GM04504 (cell line): ENCODE data around the gene ACOT11.
"Not testable (repeated sequence)": the region's sequence is repeated elsewhere in the genome, so short reads cannot be mapped to it uniquely, and the experiment has no call there.

ENCODE experiments used
- DNase-seq: peaks from one replicate; pipeline ENCODE4 v3.0.0-alpha.2; 2012; ENCODE audit warnings: low read depth

ACOT11 gene

DNA sequence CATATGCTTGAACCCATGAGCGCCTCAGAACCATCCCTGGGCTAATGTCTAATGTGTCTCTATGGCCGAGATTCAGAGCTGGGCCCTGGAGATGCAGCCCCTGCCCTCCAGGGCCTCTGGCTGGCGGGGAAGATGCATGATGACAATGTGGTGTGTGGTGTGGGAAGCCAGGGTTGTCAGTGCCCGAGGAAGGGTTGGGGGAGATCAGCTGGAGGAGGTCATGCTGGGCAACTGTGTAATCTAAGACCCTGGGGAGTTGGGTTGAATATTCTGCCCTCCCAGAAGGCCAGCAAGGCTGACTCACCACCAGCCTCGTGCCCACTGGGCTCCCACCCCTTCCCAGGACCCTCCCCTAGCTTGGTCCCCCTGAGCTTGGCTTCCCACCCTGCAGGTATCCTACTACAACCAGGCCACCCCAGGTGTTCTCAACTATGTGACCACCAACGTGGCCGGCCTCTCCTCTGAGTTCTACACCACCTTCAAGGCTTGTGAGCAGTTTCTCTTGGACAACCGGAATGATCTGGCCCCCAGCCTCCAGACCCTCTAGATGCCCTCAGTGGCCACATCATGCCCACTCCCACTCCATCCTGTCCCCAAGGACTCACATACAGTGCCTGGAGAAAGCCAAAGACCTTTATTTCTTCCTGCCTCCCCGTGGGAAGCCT is 60.7 kb downstream of the ACOT11 start:
- no peak for DNase-seq

GRCh38 chr1:54609301-54609921 is 61.4 kb downstream of the ACOT11 start:
- DNase-seq = no peak

- no peak for DNase-seq
Measured at GRCh38 chr1:54610048-54610447, 62.0 kb downstream of the ACOT11 start.

DNA sequence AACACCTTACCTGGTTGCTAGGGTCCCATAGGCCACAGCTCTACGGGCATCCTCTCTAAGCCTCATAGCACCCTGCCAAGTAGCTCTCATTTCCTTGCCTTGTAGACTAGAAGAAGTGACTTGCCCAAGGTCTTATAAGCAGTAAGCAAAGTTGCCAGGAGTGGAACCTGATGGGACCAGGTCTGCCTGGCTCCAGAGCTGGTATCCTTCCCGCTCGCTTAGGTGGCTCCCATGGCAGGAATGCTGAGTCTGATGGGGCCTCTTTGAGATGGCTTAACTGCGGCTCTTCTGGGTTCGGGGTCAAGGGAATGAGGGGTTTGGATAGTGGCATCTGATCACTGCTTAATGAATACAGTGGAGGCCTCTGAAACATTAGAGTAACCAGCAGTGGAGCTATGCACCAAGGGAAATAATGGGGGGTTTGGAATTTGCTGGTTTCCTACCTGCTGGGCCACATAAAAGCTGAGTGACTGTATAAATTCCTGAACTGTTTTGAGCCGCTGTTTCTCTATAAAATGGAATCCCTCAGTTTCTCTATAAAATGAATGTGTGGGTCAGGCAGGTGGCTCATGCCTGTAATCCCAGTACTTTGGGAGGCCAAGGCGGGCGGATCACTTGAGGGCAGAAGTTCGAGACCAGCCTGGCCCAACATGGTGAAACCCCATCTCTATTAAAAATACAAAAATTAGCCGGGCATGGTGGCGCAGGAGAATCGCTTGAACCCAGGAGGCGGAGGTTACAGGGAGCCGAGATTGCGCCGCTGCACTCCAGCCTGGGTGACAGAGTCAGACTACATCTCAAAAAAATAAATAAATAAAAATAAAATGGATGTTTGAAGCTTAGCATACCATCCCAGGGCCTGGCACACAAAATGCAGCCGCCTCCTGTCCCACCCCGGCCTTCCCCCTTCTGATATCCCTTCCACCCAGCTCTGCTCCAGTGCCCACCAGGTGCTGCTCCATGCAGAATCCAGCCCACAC is 62.9 kb downstream of the ACOT11 start:
- no peak for DNase-seq

GRCh38 chr1:54611621-54612020 is 63.6 kb downstream of the ACOT11 start:
- DNase-seq = no peak

GRCh38 chr1:54614024-54614423 is 66.0 kb downstream of the ACOT11 start:
- no peak for DNase-seq

DNA sequence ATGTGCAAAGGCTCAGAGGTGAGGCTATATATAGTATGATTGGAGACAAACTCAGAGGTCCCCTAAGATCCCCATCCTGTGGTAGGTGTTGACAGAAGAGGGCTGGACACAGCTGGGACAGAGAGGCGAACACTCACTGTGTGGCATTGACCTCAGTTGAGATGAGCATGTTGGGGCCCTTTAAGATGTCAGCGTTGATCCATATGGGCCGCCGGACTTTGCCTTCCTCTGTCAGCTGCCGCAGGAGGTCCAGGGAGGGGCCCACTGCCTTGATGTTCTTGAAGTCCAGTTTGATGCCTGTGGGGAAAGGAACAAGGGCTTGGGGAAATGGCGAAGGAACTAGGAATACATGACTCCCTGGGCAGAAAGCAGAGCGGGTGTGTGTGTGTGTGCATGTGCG is 66.5 kb downstream of the ACOT11 start:
- DNase-seq = no peak

- no peak for DNase-seq
Measured at GRCh38 chr1:54615531-54616279, 67.7 kb downstream of the ACOT11 start.

DNA sequence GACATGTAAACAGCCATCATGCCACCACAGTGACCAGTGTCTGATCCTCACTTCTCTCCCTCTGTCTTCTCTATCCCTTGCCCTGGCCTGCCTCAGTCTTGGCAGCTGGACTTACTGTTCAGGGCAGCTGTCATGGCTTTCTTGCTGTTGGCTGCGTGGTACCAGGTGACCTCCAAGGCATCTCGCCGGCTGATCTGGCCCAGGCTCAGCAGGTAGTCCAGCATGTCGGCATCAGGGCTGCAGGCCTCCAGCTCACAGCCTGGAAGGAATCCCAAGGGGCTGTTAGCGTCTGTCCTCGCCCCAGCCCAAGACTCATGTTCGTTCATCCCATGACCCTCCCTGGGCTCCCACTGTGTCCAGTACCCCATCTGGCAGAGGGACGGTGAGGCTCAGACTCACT is 71.7 kb downstream of the ACOT11 start:
- no peak for DNase-seq

- no peak for DNase-seq
Measured at GRCh38 chr1:54623216-54624007, 75.4 kb downstream of the ACOT11 start, which contains the start of gene FAM151A. FAM151A (minus strand) TSS chr1:54623525; CDS start chr1:54623395, 130 bp downstream.

DNA sequence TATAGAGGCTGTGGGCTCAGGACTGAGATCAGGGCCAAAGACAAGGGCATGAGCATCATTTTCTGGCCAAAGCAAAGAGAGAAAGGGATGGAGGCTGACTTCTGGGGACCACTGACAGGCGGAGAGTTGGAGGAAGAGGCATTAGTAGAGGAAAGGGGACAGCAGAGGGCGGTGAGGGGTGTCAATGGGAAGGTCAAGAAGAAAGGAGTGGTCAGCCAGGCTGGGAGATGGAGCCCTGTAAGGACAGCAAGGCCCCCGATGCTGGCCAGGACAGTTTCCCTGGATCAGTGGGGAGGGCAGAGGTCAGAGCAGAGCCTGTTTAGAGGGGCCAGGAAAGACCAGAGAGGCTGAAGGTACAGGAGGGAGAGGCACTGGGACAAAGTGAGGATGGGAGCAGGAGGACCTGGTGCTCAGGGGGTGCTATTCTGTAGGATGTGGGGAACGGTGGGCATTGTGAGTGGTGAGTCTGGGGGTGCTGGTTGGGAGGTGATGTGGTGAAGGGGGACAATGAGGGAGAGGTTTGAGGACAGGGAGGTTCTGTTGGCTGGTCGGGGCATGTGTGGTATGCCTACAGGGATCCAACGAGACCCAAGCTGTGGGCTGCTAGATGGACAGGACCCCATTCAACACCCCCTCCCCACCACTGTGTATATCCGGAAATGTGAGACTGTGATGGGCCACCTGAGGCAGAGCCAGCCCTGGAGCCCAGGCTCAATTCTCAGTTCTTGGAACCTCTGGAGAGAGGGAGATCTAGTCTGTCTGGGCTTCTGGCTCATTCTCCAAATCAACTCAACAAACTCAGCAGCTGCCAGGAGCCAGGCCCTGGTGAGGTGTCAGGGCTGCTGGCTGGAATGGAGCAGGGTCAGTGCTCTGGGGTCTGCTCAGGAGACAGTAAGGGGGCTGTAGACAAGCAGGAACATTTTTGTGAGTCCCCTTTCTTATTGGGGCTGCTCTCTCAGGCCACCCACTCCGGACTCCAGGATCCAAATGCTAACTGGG is 76.7 kb downstream of the ACOT11 start:
- DNase-seq = no peak

DNA sequence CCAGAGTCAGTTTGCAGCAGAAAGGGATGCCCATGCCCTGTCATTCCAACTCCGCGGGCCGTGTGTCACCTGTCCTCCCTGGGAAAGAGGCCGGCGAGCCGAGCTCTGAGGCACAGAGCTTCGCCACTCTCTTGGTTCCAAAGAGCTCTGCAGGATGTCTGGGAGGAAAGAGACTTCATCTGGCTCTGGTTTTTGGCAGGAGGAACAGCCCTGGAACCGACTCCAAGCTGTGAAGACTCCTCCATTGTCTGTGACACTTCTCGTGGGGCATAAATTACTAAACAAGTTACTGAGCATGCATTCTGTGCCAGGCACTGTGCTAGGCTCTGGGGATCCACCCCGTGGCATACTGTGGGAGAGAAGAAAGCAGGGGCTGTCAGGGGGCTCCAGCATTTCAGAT is 79.2 kb downstream of the ACOT11 start:
- no peak for DNase-seq

DNA sequence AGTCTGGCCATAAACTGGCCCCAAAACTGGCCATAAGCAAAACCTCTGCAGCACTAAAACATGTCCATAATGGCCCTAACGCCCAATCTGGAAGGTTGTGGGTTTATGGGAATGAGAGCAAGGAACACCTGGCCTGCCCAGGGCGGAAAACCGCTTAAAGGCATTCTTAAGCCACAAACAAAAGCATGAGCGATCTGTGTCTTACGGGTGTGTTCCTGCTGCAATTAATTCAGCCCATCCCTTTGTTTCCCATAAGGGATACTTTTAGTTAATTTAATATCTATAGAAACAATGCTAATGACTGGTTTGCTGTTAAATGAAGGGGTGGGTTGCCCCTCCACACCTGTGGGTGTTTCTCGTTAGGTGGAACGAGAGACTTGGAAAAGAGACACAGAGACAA is 87.8 kb downstream of the ACOT11 start:
- DNase-seq = not testable (repeated sequence)

GRCh38 chr1:54636461-54637446 is 88.7 kb downstream of the ACOT11 start:
- DNase-seq = not testable (repeated sequence)

GRCh38 chr1:54640361-54640760 is 92.3 kb downstream of the ACOT11 start:
- no peak for DNase-seq

DNA sequence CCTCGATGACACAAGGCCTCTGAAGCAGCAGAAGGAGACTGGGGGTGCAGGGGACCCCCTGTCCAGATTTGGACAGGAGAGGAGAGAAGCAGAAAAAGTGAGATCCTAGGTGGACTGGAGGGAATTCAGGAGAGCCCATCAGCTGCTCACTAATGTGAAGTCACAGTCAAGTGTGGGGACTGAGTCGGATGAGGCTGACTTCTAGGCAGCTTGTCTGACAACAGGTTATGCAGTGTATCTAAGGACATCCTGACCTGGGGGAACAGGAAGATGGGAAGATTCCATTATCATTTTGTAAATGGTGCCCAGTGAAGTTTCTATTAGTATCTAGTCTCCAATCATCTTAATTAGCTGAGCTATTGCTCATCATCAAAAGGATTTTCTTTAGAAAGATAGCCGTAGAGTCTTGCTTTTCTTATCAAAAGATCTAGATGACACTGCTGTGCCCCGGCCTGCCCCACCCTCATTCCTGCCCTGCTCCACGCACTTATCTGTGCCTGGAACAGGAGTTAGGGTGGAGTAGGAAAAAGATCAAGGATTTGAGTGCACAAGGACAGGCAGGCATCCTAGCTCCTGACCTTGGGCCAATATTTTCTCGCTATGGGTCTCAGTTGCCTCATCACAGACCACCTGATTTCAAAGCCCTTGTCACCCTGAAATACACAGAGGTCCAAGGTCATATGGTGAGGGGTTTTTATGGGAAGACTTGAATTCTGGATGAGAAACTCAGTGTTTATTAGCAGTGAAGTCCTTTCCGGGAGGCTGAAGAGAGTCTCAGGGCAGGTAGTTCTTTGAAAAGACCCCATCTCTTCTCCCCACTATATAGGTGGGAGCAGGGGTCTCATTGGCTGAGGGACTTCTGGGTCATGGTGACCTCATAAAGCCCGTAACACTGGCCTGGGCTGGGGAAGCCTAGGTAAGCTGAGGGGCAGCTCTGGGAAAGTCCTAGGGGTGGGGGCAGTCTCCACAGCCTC is 93.1 kb downstream of the ACOT11 start, which contains the start of gene MROH7:
MROH7 (plus strand) TSS at position 924 of the 974 bp plus-strand sequence. CDS start 11,141 bp downstream, outside the sequence.
- DNase-seq = no peak

GRCh38 chr1:54643736-54644135 is 95.7 kb downstream of the ACOT11 start:
- DNase-seq = no peak
